ENCODE measurements around the gene TRAPPC3L. TPM values are rescaled to one million over a fixed set of nuclear protein-coding genes. Genes with fewer than 3 reads are reported as not detected.
A peak's percentile ranks its signal among the peaks of the same experiment; 100 is the strongest.
"Not testable (repeated sequence)": the region's sequence is repeated elsewhere in the genome, so short reads cannot be mapped to it uniquely, and the experiment has no call there.

TRAPPC3L gene
- polyA plus RNA-seq, 6 donors from 2014 or later, result 0.24 to 0.84 (median 0.38) TPM; not detected in 3

- no peaks in the 10 kb centered on the region for H3K36me3 Mint-ChIP-seq
- ATAC-seq (ENCODE audit: low read depth in 2 of 2), result no peak
- H3K9me3 Mint-ChIP-seq, result peaks cover 0 to 4% (median 0%) of the 10 kb centered on the region in 7 donors
These were observed 26.7 kb downstream of the TRAPPC3L start for GRCh38 chr6:116518621-116519368.

GRCh38 chr6:116515141-116515540 lies 30.3 kb downstream of the TRAPPC3L start:
- Mint-ChIP-seq H3K4me3 (no peak overlapping the region), H3K36me3 (no peaks in the 10 kb centered on the region), H3K27ac (no peak overlapping the region), H3K27me3 (no peaks in the 10 kb centered on the region), H3K4me1 (peaks cover 5 to 11% (median 10%) of the 10 kb centered on the region in 3 donors), H3K9me3 (no peaks in the 10 kb centered on the region)
- no peak for DNase-seq
- ATAC-seq (ENCODE audit: low read depth in 2 of 2), result no peak

More at GRCh38 chr6:116518621-116519368, 26.7 kb downstream of the TRAPPC3L start:
- Mint-ChIP-seq H3K4me3 (no peak overlapping the region), H3K27me3 (no peaks in the 10 kb centered on the region), H3K4me1 (peaks cover 4 to 8% (median 5%) of the 10 kb centered on the region in 3 donors), H3K27ac (no peak overlapping the region)
- DNase-seq, result no peak

GRCh38 chr6:116514111-116514510 lies 31.4 kb downstream of the TRAPPC3L start:
- Mint-ChIP-seq H3K27me3 (no peaks in the 10 kb centered on the region), H3K4me1 (peaks cover 5 to 11% (median 10%) of the 10 kb centered on the region in 3 donors), H3K36me3 (no peaks in the 10 kb centered on the region), H3K4me3 (no peak overlapping the region), H3K9me3 (peaks cover 0 to 7% (median 0%) of the 10 kb centered on the region in 7 donors), H3K27ac (peak overlapping the region in 1 of 6 donors; percentile 50)
- ATAC-seq (ENCODE audit: low read depth in 2 of 2) (peak in 1 of 2 donors; percentile 64), DNase-seq (no peak)

DNA sequence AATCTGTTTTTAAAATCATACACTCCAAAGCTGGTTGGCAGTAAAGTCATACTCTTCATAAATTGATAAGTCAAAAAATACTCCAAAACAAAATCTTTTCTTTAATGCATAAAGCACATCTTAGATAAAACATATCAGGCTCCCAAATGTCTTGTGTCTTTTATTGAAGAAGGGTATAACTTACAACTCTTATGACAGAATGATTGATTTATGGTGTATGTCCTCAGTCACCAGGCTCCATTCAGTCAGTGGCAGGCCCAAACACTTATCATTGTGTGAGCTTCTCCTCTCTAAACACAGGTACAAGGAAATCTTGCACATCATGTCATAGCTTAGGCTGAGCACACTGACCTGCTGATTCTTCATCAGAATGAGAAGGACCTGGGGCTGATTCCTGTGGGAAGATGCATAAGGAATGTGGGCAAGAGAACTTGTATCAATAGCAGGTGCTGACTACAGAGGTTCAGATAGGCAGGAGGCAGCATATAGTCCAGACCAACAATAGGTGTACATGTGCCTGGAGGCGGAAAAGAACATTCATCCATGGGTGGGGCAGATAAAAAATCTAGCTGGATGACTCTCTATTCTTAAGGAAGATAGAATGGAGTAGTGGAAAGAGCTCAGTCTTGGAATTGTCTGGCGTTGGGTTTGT lies 32.1 kb downstream of the TRAPPC3L start:
- peak overlapping the region in 1 of 6 donors; percentile 1 for H3K27ac Mint-ChIP-seq
- H3K4me3 Mint-ChIP-seq, result no peak overlapping the region
- ATAC-seq (ENCODE audit: low read depth in 2 of 2) (no peak), DNase-seq (no peak)
- H3K36me3 Mint-ChIP-seq, result no peaks in the 10 kb centered on the region
- peaks cover 5 to 11% (median 10%) of the 10 kb centered on the region in 3 donors for H3K4me1 Mint-ChIP-seq
- no peaks in the 10 kb centered on the region for H3K27me3 Mint-ChIP-seq
- H3K9me3 Mint-ChIP-seq, result peaks cover 0 to 9% (median 2%) of the 10 kb centered on the region in 7 donors

DNA sequence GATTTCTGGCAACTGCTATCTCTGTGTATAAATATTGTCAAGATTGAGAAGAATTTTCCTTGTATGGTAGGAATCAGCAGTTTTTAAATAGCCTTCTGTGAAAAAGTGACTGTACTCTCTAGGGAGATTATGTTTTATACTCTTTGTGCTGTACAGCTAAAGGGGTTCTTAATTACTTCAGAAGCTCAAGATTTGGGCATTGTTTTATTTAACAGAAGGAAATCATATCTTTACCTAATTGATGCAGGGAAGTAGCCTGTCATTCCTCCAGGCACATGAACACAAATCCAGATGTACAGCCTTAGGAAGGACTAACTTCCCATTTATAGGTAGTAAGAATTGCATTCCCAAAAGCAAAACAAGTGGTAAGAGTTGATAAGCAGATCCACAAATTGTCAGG lies 32.8 kb downstream of the TRAPPC3L start:
- Mint-ChIP-seq H3K27ac (no peak overlapping the region), H3K9me3 (peaks cover 0 to 10% (median 2%) of the 10 kb centered on the region in 7 donors), H3K4me3 (no peak overlapping the region), H3K27me3 (no peaks in the 10 kb centered on the region), H3K4me1 (peaks cover 5 to 11% (median 10%) of the 10 kb centered on the region in 3 donors), H3K36me3 (no peaks in the 10 kb centered on the region)
- ATAC-seq (ENCODE audit: low read depth in 2 of 2), result no peak
- DNase-seq, result no peak

DNA sequence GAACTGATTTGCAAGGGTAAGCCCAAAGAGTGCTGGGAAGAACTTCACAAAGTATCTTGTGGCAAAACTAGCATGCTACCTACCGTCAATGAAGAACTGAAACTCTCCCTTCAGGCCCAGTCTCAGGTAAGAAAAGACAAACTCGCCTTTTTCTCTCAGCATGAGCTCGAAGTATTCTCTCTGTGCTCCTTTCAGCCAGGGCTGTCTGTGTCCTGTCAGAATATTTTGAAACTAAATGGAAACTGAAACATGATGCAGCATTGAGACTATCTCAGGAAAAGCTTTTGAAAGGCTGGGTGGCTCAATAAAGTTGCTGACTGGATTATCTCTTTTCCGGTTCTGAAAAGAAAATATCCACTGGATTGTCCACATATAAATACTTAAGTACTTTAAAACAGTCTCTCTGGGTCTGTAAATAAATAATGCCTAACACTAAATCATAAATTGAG lies 33.3 kb downstream of the TRAPPC3L start:
- Mint-ChIP-seq H3K4me1 (peaks cover 5 to 11% (median 10%) of the 10 kb centered on the region in 3 donors), H3K27me3 (no peaks in the 10 kb centered on the region), H3K27ac (no peak overlapping the region), H3K4me3 (no peak overlapping the region), H3K36me3 (no peaks in the 10 kb centered on the region), H3K9me3 (peaks cover 0 to 11% (median 2%) of the 10 kb centered on the region in 7 donors)
- DNase-seq, result no peak
- peak in 1 of 2 donors; percentile 43 for ATAC-seq (ENCODE audit: low read depth in 2 of 2)

GRCh38 chr6:116511424-116512110 lies 33.9 kb downstream of the TRAPPC3L start, which contains the start of gene CALHM5:
Gene CALHM5 (plus strand): TSS chr6:116511639. CDS start chr6:116511697, 58 bp downstream.
- H3K4me1 Mint-ChIP-seq, result peaks cover 5 to 11% (median 10%) of the 10 kb centered on the region in 3 donors
- no peak within 1 kb of the TSS for H3K4me3 Mint-ChIP-seq
- H3K9me3 Mint-ChIP-seq, result peaks cover 0 to 11% (median 2%) of the 10 kb centered on the region in 7 donors
- DNase-seq (no peak), ATAC-seq (ENCODE audit: low read depth in 2 of 2) (no peak)
- peak within 1 kb of the TSS in 1 of 6 donors; percentile 5 for H3K27ac Mint-ChIP-seq
- no peaks in the 10 kb centered on the region for H3K36me3 Mint-ChIP-seq
- H3K27me3 Mint-ChIP-seq, result no peaks in the 10 kb centered on the region

DNA sequence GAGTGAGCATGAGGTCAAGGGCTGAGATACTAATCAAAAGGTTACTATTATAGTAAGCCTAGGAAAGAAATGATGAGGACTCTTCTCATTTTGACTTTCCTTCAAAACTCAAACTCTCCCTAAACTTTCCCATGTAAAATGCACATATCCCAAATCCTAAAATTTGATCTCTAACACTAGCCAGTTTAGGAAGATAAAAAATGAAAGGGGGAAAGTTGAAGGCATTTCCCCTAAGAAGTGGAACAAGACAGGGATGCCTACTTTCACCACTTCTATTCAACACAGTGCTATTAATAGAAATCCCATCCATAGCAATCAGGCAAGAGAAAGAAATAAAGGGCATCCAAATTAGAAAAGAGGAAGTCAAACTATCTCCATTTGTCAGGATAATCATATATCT lies 37.0 kb downstream of the TRAPPC3L start:
- H3K27me3 Mint-ChIP-seq, result no peaks in the 10 kb centered on the region
- DNase-seq (no peak), ATAC-seq (ENCODE audit: low read depth in 2 of 2) (no peak)
- H3K4me1 Mint-ChIP-seq, result peaks cover 8 to 22% (median 16%) of the 10 kb centered on the region in 3 donors
- peaks cover 0 to under 1% of the 10 kb centered on the region in 2 donors for H3K36me3 Mint-ChIP-seq
- H3K4me3 Mint-ChIP-seq, result no peak overlapping the region
- peaks cover 0 to 17% (median 5%) of the 10 kb centered on the region in 7 donors for H3K9me3 Mint-ChIP-seq
- H3K27ac Mint-ChIP-seq, result no peak overlapping the region

DNA sequence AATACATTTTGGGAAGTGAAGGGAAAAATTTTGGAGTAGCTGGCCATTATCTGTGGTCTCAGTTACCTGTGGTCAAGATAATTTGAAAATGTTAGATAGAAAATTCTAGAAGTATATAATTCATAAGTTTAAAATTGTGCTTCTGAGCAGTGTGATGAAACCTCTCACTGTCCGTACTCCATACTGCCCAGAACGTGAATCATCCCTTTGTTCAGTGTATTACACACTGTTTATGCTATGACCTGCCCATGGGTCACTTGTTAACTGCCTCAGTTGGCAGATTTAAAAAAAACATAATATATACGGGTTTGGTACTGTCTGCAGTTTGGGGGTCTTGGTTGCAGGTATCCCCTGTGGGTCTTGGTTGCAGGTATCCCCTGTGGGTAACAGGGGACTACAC lies 38.2 kb downstream of the TRAPPC3L start:
- H3K36me3 Mint-ChIP-seq, result peaks cover 0 to 10% of the 10 kb centered on the region in 2 donors
- ATAC-seq (ENCODE audit: low read depth in 2 of 2) (no peak), DNase-seq (no peak)
- H3K27me3 Mint-ChIP-seq, result no peaks in the 10 kb centered on the region
- no peak overlapping the region for H3K27ac Mint-ChIP-seq
- peaks cover 8 to 22% (median 16%) of the 10 kb centered on the region in 3 donors for H3K4me1 Mint-ChIP-seq
- peaks cover 0 to 29% (median 11%) of the 10 kb centered on the region in 7 donors for H3K9me3 Mint-ChIP-seq
- peak overlapping the region in 1 of 8 donors; percentile 34 for H3K4me3 Mint-ChIP-seq

DNA sequence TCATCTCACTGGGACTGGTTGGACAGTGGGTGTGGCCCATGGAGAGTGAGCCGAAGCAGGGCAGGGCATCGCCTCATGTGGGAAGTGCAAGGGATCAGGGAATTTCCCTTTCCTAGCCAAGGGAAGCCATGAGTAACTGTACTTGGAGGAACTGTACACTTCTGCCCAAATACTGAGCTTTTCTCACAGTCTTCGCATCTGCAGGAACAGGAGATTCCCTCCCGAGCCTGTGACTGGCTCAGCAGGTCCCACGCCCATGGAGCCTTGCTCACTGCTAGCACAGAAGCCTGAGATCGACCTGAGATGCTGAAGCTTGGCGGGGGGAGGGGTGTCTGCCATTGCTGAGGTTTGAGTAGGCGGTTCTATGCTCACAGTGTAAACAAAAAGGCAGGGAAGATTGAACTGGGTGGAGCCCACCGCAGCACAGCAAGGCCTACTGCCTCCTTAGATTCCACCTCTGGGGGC lies 44.5 kb downstream of the TRAPPC3L start:
- Mint-ChIP-seq H3K9me3 (peaks cover 4 to 19% (median 11%) of the 10 kb centered on the region in 7 donors), H3K36me3 (peaks cover 0 to 16% of the 10 kb centered on the region in 2 donors), H3K4me1 (peaks cover 8 to 16% (median 11%) of the 10 kb centered on the region in 3 donors), H3K4me3 (no peak overlapping the region), H3K27ac (no peak overlapping the region), H3K27me3 (peaks cover 7 to 16% (median 9%) of the 10 kb centered on the region in 3 donors)
- ATAC-seq (ENCODE audit: low read depth in 2 of 2) (no peak), DNase-seq (no peak)

- peaks cover 7 to 16% (median 8%) of the 10 kb centered on the region in 3 donors for H3K27me3 Mint-ChIP-seq
- H3K4me1 Mint-ChIP-seq, result no peaks in the 10 kb centered on the region
- peaks cover 0 to 13% of the 10 kb centered on the region in 2 donors for H3K36me3 Mint-ChIP-seq
- H3K4me3 Mint-ChIP-seq, result no peak overlapping the region
- ATAC-seq (ENCODE audit: low read depth in 2 of 2) (no peak), DNase-seq (no peak)
- H3K9me3 Mint-ChIP-seq, result peaks cover 4 to 9% (median 5%) of the 10 kb centered on the region in 7 donors
- no peak overlapping the region for H3K27ac Mint-ChIP-seq
These were observed 48.3 kb downstream of the TRAPPC3L start for GRCh38 chr6:116497113-116497676.

GRCh38 chr6:116495161-116495560 lies 50.3 kb downstream of the TRAPPC3L start:
- DNase-seq; H3K4me3 Mint-ChIP-seq; H3K4me1 Mint-ChIP-seq; ATAC-seq (ENCODE audit: low read depth in 2 of 2); H3K36me3 Mint-ChIP-seq; H3K27ac Mint-ChIP-seq: not testable (repeated sequence)
- Mint-ChIP-seq H3K27me3 (peaks cover 5 to 16% (median 7%) of the 10 kb centered on the region in 3 donors), H3K9me3 (peaks cover 0 to 22% (median 8%) of the 10 kb centered on the region in 7 donors)

Data from naive B cell (primary cell).